ENCODE measurements around the gene PIAS4. TPM values are rescaled to one million over a fixed set of nuclear protein-coding genes. Genes with fewer than 3 reads are reported as not detected.
A peak's percentile ranks its signal among the peaks of the same experiment; 100 is the strongest.

PIAS4 gene
- total and polyA plus RNA-seq, 2 of the 13 experiments (the other 11 are each of a cell fraction or from before 2014, with no cell fraction given): 9.0 to 20.1 TPM

- TF ChIP-seq AHDC1 (CRISPR knock-in tag; IDR thresholded peaks at IDR 0.05; ENCODE audit: borderline replicate concordance): peak; percentile 76; the same call in 1 of the 2 replicates
- peak; percentile 83; the same call in 1 of the 2 replicates for TF ChIP-seq ZNF788 (CRISPR knock-in tag; IDR thresholded peaks at IDR 0.05; ENCODE audit: borderline replicate concordance)
- peak; percentile 70 to 82; a peak in 3 of 4 replicates for TF ChIP-seq NR2F1 (CRISPR knock-in tag; IDR thresholded peaks at IDR 0.05)
- TF ChIP-seq ZNF256 (CRISPR knock-in tag; conservative IDR thresholded peaks at IDR 0.05): peak; percentile 64; the same call in 1 of the 2 replicates
- TF ChIP-seq TBX3 (IDR thresholded peaks at IDR 0.05; ENCODE audit: borderline replicate concordance): peak; percentile 35; the same call in 1 of the 2 replicates
- peak; percentile 61; the same call in 1 of the 2 replicates for TF ChIP-seq TGIF2 (CRISPR knock-in tag; IDR thresholded peaks at IDR 0.05)
- peak; percentile 70; the same call in 1 of the 2 replicates for TF ChIP-seq FOXA3 (CRISPR knock-in tag; IDR thresholded peaks at IDR 0.05)
- no peak for TF ChIP-seq ATRX (CRISPR knock-in tag; IDR thresholded peaks at IDR 0.05; ENCODE audit: borderline replicate concordance)
- peak; percentile 74; the same call in 1 of the 2 replicates for TF ChIP-seq FOXK1 (CRISPR knock-in tag; IDR thresholded peaks at IDR 0.05; ENCODE audit: borderline replicate concordance, low read depth)
- TF ChIP-seq ZNF792 (CRISPR knock-in tag; IDR thresholded peaks at IDR 0.05): peak; percentile 92
- no peak for TF ChIP-seq DR1 (CRISPR knock-in tag; IDR thresholded peaks at IDR 0.05)
- no peak for TF ChIP-seq EEA1 (CRISPR knock-in tag; IDR thresholded peaks at IDR 0.05; ENCODE audit: borderline replicate concordance)
- peak; percentile 94 for TF ChIP-seq ZSCAN20 (CRISPR knock-in tag; IDR thresholded peaks at IDR 0.05; ENCODE audit: borderline replicate concordance)
- TF ChIP-seq ZNF639 (CRISPR knock-in tag; conservative IDR thresholded peaks at IDR 0.05): peak; percentile 84; the same call in 1 of the 2 replicates
- TF ChIP-seq GATAD1 (CRISPR knock-in tag; IDR thresholded peaks at IDR 0.05): peak; percentile 67
- TF ChIP-seq SAP130 (CRISPR knock-in tag; IDR thresholded peaks at IDR 0.05; ENCODE audit: low read depth): peak; percentile 86
- TF ChIP-seq U2AF2 (IDR thresholded peaks at IDR 0.05; ENCODE audit: low read depth, low read length): 0 out of 2 replicates have a peak, but pooled peaks have one; percentile 27
- TF ChIP-seq AKAP8 (CRISPR knock-in tag; IDR thresholded peaks at IDR 0.05): peak; percentile 95
- peak; percentile 85 for TF ChIP-seq ELF3 (CRISPR knock-in tag; IDR thresholded peaks at IDR 0.05)
- no peak for TF ChIP-seq CENPBD1 (CRISPR knock-in tag; IDR thresholded peaks at IDR 0.05; ENCODE audit: borderline replicate concordance, low read depth)
- peak; percentile 16 for TF ChIP-seq BRD4 (CRISPR knock-in tag; IDR thresholded peaks at IDR 0.05)
These were observed 44.8 kb downstream of the PIAS4 start (continued) for GRCh38 chr19:4052114-4052992.

All from HepG2 (cell line).